ENCODE measurements around the gene GOLGA6L10.
"Not testable (repeated sequence)": the region's sequence is repeated elsewhere in the genome, so short reads cannot be mapped to it uniquely, and the experiment has no call there.

- not testable (repeated sequence) for TF ChIP-seq TCF12 (IDR thresholded peaks at IDR 0.05; ENCODE audit: low read depth); USF1 (IDR thresholded peaks at IDR 0.05)
Observed at GRCh38 chr15:82317516-82317915, 31.8 kb downstream of the GOLGA6L10 start.
